HG03520 (cell line): ENCODE data around the gene ITGB6.

Experiments used
- ATAC-seq: cut with Tn5 transposase; IDR thresholded peaks from one replicate; pipeline ENCODE4 v1.9.1; 2021; ENCODE audit warnings: mild to moderate bottlenecking, moderate library complexity; ENCODE audit not compliant: unreplicated experiment

ITGB6 gene

DNA sequence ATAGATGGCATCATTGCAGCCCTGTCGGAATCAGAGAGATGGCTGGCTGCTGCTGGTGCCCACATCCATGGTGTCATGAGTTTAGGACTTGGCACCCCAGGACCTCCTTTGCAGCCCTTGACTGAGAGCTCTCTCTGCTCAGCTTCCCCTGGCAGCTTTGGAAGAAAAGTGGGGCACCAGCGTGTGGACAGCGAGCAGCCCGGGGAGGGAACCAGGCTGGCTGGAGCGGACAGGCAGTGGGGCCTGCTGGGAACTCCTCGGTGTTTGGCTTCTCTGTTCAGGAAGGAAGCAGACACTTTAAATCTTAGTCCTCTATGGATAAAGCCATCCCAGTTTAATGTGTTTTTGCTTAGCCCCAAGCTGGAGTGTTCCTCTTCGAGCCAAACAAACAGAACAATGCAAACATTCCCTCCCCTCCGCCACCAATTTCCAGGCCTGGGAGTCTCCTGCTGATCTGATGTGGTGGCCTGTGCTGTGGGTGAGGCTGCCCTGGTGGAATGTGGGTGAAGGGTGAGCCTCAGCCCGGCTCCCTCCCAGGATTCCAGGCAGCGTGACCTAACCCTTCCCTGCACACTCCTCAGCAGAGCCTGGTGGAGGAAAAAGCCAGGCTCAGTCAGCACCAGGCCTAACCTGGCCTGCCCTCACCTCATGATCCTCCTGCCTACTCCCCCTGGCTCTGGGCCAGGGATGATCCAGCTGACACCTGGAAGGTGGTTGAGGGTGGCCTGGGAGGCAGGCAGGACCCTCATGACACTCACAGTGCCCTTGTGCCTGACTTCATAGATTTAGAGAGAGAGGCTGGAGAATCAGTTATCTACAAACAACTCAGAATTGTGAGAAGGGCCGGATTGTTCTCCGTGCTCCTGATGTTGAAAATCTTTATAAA is 21.6 kb upstream of the ITGB6 start:
- no peak for ATAC-seq

DNA sequence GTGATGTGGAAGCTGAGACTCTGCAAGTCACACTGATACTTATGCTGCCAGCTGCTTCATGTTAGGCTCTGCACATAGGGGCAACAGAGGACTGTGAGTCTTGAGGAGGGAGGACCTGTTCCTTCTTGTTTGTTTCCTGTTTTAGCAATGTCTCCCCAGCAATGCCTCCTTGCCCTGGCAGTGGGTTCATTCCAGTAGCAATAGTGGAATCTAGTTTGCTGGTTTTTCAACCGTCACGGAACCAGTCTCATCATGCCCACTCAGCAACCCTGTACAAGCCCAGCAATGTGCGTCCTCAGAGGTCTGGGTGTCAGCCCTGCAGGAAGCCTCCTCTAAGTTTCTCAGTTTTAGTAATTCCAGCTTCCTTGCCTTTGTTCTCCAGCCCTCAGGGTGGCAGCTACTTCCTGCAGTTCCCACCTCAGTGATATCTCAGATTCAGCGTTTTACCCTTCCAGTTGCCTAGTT is 20.5 kb upstream of the ITGB6 start:
- ATAC-seq, result no peak

DNA sequence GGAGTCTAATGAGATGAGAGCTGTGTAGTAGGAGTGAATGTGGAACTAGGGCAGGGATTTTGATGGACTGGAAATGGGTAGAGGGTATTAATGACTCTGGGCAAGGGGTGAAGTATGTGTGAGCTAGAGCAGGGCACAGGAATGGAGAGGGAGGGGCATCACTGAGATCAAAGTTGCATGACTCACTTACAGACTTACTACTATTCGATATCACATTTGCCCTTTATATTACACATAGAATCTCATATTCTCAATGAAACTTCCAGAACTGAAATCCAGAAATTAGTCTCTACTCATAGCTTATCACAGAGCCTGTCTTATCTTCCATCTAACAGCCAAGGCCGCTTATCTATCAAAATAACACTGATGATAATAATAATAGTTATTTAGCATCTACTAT is 20.0 kb upstream of the ITGB6 start:
- ATAC-seq, result no peak

DNA sequence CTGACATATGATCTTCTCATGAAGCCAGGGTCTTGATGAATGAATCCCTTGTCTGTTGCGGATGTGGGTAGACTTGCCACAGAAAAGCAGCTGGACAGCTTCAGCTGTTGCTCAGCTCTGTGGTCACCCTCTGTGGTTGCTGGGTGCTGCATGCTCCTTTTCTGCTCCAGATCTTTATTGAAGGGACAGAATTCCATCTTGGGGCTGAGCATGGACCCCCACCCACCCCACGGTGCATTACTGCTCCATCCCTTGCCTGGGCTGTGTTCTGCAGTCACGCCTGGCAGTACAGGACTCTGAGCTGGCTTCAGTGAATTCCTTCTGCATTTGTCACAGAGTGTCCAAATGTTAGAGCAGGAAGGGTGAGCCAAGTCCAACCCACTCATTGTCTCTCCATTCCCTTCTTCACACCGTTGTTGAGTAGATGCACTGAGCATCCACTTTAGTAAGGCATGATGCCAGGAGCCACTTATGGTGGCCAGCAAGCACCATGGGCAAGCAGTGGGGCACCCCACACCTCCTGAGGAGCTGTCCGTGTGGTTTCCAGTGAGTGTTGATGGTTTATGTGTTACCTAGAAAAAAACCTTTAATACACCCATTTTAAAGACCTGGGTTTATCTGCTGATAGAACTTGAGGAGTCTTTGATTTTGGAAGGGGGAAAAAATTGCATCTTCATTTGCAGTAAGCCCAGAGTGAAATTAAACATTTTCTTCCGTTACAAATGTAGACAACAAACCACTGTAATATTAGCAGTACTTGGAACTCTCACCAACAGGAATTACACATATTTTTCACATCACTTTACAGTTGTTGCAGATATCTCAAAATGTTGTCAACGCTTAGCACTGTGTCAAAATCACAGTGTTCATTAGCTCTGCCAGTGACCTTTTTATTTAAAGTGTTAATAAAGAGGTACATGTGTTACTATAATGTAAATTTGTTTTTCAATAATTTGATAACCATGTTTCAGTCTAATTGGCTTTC is 14.7 kb upstream of the ITGB6 start:
- no peak for ATAC-seq

DNA sequence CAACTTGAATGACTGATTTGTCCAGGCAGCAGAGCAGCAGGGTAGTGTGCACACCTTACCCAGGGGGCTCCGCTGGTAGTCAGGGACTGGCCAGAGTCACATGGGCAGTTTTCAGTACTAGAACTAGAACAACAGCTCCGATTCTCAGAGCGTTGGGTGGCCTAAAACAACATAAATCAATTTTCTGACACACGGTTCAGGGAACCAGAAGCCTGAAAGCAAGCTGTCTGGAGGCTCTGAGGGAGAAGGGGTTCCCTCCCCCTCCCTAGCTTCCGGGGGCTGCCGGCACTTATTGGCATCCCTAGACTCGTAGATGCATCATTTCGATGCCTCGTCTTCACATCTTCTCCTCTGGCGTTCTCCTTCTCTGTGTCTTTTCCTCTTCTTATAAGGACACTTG is 13.4 kb upstream of the ITGB6 start:
- no peak for ATAC-seq

DNA sequence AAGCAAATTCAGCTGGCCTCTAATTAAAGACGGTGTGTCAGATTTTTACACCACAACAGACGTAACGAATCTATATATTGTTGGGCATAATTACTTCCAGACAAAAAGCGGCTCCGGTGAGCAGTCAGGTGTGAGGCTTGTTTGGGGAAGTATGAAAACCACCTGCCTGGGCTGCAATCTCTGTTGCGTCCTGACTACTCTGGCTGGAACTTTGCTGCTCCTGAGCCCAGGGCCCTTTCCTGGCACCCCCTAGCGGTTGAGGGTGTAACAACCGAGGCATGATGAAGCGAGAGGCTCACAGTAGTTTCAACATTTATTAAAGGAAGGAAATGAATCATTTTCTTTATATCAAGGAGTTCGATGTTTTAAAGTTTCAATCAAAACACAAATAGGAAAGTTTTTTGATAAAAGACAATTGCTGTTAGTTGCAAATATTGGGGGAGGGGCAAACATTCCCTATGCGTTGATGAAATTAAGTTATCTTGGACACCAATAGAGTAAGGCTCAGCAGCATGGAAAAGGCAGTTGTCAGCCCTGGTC is 10.6 kb upstream of the ITGB6 start:
- peak; percentile 91 for ATAC-seq

DNA sequence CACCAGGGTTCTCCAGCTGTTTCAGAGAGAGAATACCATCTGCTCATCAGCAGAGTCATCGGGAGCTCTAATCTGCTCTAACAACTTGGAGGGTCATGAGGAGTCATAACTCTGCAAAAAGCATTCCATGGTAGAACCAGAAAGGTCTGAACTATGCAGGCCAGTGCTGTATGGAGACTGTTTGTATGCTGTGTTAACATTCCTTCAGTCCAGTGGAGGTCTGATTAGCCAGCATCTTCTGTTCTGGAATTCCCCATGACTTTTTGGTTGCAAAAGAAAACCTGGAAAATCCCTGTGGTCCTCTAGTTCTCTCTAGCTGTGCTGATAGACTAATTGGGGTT is 9.4 kb upstream of the ITGB6 start:
- ATAC-seq, result no peak

DNA sequence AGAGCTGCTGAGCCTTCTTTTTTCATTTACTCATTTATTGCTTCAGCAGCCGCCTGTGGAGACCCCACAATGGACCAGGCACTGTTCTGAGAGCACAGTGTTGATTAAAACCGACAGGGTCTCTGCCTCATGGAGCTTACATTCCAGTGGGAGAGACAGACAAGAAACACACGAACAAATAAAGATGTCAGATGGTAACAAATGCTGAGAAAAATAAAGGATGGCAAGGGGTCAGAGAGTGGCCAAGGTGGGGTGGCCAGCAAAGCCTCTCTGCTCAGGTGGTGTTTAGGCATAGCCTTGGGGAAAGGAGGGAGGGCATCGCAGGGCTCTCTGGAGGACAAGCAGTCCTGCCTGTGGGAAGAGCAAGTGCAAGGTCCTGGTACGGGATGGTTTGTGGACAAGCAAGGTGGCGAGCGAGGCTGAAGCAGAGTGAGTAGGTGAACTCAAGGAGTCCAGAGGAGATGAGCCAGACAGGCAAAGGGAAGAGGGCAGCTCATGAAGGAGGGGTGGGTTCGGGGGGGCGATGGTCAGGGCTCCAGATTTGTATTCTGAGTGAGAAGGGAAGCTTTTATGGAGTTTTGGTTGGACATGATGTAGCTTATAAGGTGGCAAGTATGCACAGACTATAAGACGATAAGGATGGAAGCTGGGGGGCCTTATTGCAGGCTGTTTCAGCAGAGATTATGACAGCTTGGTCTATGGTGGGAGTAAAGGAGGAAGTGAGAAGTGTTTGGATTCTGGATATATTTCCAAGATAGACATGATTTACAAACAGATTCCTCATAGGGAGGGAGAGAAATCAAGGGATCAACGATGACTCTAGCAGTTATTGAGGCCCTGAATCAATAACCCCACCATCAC is 8.8 kb upstream of the ITGB6 start:
- no peak for ATAC-seq

DNA sequence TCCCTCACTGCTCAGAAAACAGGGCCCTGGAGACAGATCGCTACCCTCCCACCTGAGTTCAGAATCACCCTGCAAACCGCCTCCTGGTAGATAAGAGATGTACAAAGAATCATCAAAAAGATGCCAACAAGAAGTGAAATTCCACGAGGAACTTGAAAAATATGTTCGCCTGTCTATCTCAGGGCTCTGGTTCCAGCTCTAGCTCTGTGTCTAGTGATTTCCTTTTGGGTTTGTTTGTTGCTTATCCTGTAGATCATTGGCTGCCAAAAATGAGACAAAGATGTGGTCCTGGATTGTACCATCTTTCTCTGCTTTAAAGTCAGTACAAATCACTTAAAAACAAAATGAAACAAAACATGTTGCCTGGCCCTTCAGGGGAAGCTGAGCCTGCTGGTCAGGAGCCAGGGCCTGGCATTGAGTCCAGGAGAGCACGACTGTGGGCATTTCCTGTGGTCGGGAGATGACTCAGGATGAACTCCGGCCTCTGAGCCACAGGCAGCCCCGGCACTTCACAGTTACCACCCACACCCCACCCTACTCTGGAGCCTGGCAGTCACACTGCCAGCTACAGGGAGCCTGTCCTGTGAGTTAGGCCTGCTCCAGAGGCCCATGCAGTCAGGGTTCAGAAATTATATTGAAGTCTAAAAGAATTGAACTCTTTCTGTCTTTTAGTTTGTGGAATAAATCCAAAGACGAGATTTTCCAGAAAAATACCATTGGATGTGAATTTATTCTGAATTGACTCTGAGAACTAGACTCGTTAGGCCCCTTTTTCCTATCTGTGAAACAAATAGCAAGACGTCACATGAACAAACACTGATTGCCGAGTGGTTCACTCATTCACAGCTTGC is 8.0 kb upstream of the ITGB6 start:
- no peak for ATAC-seq

DNA sequence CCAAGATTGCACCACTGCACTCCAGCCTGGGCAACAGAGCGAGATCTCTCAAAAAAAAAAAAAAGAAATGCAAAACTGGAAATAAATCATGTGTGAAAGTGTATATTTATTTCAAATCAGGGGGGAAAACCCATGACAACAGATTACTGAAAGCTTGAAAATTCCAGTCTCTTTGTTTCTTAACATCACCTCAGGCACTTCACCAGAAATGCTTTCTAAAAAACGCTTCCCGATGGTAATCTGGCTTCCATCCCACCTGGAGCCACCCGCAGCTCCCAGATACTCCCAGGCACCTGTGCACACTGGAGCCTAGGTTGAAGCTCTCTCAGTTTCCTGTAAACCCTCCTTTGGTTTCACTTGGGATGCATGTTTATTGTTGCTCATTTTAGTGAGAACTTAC is 7.2 kb upstream of the ITGB6 start:
- ATAC-seq, result no peak

DNA sequence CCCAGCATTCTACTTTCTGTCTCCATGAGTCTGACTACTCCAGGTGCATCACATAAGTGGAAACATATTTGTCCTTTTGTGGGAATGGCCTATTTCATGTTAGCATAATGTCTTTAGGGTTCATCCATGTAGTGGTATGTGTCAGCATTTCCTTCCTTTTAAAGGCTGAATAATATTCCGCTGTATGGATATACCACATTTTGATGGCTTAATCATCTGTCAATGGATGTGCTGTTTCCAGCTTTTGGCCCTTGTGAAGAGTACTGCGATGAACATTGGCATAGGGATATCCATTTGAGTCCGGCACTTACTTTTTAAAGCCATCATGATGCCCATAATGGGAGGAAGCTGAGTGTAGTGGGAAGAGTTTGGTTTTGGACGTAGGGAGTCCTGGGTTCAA is 6.4 kb upstream of the ITGB6 start:
- ATAC-seq, result no peak

DNA sequence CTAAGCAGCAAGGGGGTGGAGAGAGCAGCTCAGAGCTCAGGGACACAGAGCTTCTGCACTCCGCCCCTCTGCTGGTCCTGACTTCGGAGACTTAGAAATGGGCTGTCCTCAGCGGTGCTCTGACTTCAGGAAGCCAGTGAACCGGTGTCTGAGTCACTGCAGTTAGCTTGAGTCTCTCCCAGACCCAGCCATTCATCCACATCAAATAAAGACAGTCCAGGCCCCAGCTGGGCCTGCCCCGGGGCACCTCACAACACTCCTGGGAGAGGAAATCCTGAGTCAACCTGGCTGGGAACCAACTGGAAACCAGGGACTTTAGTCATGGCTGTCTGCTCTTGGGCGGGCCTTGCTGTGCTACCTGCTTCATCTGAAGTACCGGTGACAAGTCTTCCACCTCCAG is 5.4 kb upstream of the ITGB6 start:
- ATAC-seq, result no peak

DNA sequence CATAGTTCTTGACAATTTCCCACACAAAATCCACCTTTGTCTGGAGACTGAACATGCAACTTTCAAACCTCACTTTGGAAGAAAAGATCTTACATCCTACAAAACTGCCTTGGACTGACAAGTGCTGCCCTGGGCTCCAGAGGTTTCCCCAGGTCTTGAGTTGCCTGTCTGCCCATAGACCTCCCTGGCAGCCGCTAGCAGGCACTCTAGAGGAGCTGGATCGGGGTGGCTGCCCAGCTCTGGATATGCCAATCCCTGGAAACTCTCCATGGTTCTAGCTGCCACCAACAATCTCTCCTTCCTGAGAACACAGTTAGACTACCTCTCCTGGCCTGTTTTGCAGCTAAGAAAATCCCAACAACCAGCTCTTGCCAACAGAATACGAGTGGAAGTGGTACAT is 3.4 kb upstream of the ITGB6 start:
- ATAC-seq, result no peak

DNA sequence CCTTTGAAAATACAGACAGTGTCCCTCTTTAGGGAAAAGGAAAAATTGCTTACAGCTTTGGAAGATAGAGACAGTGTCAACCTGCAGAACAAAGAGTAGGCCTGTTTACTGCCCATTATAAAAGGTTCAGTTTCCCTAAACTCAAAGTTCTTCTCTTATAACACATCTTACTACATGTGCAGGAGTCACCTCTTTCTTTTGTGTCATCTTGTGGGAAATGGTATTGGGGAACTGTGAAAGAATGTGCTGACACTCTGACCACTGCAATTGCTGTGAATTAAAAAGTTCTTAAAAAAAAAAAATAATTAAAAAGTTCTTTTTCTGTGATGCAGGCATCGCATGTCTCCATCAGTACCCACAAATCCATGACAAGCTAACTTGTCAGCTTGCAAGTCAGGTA is 2.9 kb upstream of the ITGB6 start:
- ATAC-seq, result no peak

DNA sequence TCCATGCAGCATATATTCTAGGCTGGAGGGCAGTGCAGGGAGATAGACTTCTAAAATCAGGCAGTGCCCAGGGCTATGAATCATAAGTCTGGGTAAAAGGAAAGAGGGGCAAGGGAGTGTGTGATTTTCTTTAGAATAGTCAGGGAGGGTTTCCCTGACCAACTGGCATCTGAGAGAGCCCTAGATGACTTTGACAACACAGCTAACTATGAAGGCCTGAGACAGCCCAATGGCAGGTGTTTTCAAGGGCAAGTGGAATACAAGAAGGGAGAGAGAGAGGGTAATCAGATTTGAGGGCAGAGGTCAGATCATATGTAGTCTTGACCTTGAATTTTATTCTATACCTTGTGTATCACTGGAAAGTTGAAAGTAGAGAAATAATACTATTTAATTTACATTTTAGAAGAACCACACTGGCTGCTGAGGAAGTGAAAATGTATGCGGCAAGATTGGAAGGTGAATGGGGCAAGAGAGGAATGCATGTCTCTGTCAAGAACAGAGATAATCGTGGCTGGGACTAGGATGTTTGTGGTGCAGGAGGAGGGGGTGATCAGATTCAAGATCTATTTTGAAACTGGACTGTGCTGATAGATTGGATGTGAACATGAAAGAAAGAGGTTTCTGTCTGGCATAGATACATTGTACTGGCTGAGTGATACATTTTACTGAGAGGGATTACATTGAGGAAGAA is 1.9 kb upstream of the ITGB6 start:
- ATAC-seq, result no peak

DNA sequence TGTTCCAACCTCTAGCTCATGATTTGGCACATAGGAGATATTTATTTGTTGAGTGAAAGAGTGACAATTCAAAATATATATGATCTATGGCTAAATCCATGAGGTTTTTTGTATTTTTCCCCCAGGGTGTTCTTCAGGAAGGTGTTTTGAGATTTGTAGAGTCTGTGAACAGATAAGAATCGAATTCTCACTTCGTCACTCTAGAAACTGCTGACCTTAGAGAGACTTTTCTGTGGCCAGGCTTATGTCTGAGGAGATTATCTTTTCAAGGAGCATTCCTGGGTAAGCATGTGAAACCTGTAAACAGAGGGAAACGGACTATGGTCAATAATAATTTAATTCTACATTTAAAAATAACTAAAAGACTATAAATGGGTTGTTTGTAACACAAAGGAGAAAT is 849 bp upstream of the ITGB6 start:
- no peak for ATAC-seq

DNA sequence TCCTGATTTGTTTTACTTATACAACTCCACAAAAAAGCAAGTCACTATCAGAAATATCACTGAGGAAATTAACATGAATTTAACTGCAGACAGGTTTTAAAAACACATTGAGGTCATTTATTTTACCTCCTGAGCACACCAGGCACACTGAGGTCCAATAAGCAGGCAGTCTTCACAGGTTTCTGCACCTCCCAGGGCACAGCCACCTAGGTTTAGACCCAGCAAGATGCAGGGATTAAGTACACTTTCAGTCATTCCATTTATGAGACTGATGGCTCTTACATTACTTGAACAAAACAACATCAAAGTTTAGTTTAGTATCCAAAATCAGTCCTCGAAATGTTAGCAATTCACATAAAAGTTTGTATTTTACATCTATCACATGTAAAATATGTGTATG is 1.0 kb downstream of the ITGB6 start:
- no peak for ATAC-seq

DNA sequence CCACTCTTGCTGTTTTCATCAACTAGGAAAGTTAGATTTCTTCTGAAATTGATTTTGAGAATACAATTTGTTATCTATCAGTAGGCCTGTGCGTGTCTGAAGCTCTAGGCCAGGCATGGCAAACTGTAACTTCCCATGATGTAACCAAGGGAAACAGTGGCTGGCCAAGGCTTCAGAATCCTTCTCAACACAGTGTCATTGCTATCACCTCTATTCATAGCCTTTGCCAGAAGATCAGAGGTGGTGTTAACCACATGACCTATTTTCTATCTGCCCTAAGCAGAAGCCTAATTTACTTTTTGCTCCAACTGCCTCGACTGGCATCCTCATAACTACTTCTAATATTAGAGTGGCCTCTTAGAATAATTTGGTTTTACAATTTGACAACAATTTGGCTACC is 2.5 kb downstream of the ITGB6 start:
- no peak for ATAC-seq

DNA sequence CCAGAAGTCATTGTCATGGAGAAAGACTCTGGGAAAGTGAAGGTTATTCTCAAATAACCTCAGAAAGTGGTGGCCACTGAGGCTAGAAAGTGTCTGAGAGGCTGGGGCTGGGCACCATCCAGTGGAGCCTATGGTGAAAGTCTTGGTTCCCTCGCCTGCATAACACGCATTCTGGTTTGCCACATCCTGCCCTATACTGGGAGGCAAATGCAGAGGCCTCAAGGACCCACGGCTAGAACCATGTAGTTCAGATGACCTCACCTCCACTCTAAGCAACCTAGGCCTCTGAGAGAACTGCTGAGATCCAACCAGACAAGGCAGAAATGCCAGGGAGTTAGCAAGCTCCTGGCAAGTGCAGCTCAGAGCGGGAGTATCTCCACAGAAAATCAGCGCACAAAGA is 5.1 kb downstream of the ITGB6 start:
- ATAC-seq, result no peak
